ENCODE data around the gene GALNT12.

GRCh38 chr9:98892288-98892687, 84.8 kb downstream of the GALNT12 start:
- TF ChIP-seq CTCF (IDR thresholded peaks at IDR 0.05; ENCODE audit: low read depth, low read length, missing input control), result no peak
- no peak for TF ChIP-seq MAX (IDR thresholded peaks at IDR 0.05)
